Naive thymus-derived CD8-positive, alpha-beta T cell (primary cell): ENCODE measurements around the gene PEX5. TPM values are rescaled to one million over a fixed set of nuclear protein-coding genes. Genes with fewer than 3 reads are reported as not detected.

Source experiments
- ATAC-seq, 2 donors: fragments of 150-1000 bp; cut with Tn5 transposase in 1 of 2; sonication (Bioruptor Pico), chemical (Tn5 transposase) in 1 of 2; 1 replicate in 1 of 2; 2 replicates in 1 of 2; pipeline ENCODE4 v1.10.0; 2021; ENCODE audit warnings: mild to moderate bottlenecking in 2 of 2, moderate library complexity in 2 of 2
- POLR2A ChIA-PET: fragments of 350-600 bp; sonication (Branson Sonifier 250); formaldehyde crosslinking; loops from one replicate; lab custom pipeline; 2021; ENCODE audit warnings: antibody characterized with exemption; lab: Charles Lee
- DNase-seq, 10 donors: peaks; one replicate each; pipeline versions ENCODE4 v3.0.0 to v3.0.0-alpha.2; 2020 to 2022
- H3K27ac Mint-ChIP-seq, 10 donors: one replicate each; pipeline ENCODE4 v1.8.0; 2020 to 2022; ENCODE audit warnings: mild to moderate bottlenecking in 10 of 10, mixed read lengths in 10 of 10, moderate library complexity in 4 of 10, inconsistent platforms in 1 of 10
- H3K27me3 Mint-ChIP-seq, 5 donors: one replicate each; pipeline ENCODE4 v1.8.0; 2021 to 2022; ENCODE audit warnings: mixed read lengths in 5 of 5
- H3K36me3 Mint-ChIP-seq, 3 donors: one replicate each; pipeline ENCODE4 v1.8.0; 2020 to 2022; ENCODE audit warnings: mixed read lengths in 3 of 3, mild to moderate bottlenecking in 2 of 3, inconsistent platforms in 1 of 3
- H3K4me1 Mint-ChIP-seq, 4 donors: one replicate each; pipeline ENCODE4 v1.8.0; 2021 to 2022; ENCODE audit warnings: mixed read lengths in 4 of 4
- H3K4me3 Mint-ChIP-seq, 10 donors: one replicate each; pipeline ENCODE4 v1.8.0; 2020 to 2022; ENCODE audit warnings: mild to moderate bottlenecking in 10 of 10, mixed read lengths in 10 of 10, moderate library complexity in 6 of 10, inconsistent platforms in 1 of 10
- H3K9me3 Mint-ChIP-seq, 9 donors: one replicate each; pipeline ENCODE4 v1.8.0; 2020 to 2022; ENCODE audit warnings: mixed read lengths in 9 of 9, mild to moderate bottlenecking in 3 of 9, inconsistent platforms in 1 of 9, moderate library complexity in 1 of 9
- polyA plus RNA-seq, 3 donors: library from polyadenylated mRNA; unstranded; fragments of 300-500 nt; fragmentation: Illumina TruSeq; gene quantifications; one replicate each; pipeline ENCODE4 v1.2.3, GENCODE V29; 2021
- total RNA-seq, 8 experiments: library from RNA in 2 of 8; stranded (reverse) in 2 of 8; gene quantifications; one replicate each; pipeline ENCODE4 v1.2.3 and lab custom pipeline; 2021 to 2026

PEX5 gene
- total RNA-seq: 10 to 100 TPM; 30.8 to 31.2 TPM
- polyA plus RNA-seq: 10 to 100 TPM; 13.4 to 19.8 (median 14.1) TPM
- 22.1 to 100 (median 45.7) reads per million in 6 experiments for total RNA-seq (lab: John Stamatoyannopoulos, UW)

GRCh38 chr12:7189398-7190267 is at the start of gene PEX5:
Gene PEX5 (plus strand): TSS chr12:7189686. CDS start chr12:7190378, 692 bp downstream.
- H3K27me3 Mint-ChIP-seq: no peaks in the 10 kb centered on the region
- POLR2A ChIA-PET: interaction anchor here (0.5 to 1.2 kb wide), 4 partner anchors 83 to 501 kb away, joined by 3 to 6 read pairs (median 3); partner anchors contain the start of gene ZNF384
- peaks cover 0 to 28% (median 5%) of the 10 kb centered on the region in 3 donors for H3K36me3 Mint-ChIP-seq
- peak within 1 kb of the TSS; percentile 95 to 99 (median 98) for H3K27ac Mint-ChIP-seq
- peaks cover 30 to 70% (median 47%) of the 10 kb centered on the region in 4 donors for H3K4me1 Mint-ChIP-seq
- ATAC-seq: peak; percentile 93 to 96
- DNase-seq: peak; percentile 66 to 91 (median 78)
- peak within 1 kb of the TSS; percentile 92 to 99 (median 98) for H3K4me3 Mint-ChIP-seq
- H3K9me3 Mint-ChIP-seq: no peaks in the 10 kb centered on the region

DNA sequence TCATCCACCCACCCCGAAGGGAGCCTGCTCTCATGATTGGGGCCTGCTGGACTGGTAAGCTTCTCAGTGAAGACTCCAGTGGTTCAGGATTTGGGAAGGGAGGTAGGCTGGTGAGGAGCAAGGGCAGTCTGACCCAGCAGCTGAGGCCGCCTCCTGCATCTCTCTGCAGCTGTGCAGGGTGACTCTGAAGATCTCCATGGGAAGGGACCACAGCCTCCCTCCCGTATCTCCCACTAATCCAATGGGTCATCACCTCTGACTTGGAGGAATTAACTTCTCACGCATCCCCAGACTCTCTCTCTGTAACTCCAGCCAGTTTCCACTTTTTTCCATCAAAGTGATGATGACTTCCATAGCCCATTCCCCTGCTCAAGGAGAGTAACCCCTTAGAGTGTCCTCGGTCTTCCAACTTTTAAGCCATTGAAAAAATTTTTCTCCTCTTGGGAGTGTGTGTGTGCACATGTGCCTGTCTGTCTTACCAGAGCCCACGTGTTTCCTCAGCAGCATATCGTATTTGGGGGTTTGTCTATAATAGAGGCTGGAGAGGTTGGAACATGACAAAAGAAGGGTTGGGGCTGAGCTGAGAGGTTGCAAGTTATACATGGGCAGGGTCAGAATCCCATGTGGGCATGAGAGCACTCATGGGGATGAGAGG is 48.0 kb upstream of the PEX5 start:
- no peak for ATAC-seq
- POLR2A ChIA-PET: no interaction called here
- Mint-ChIP-seq H3K27me3 (no peaks in the 10 kb centered on the region), H3K36me3 (peaks cover 0 to 38% (median 13%) of the 10 kb centered on the region in 3 donors), H3K9me3 (no peaks in the 10 kb centered on the region), H3K4me1 (peaks cover 0 to 7% (median 0%) of the 10 kb centered on the region in 4 donors), H3K4me3 (no peak overlapping the region), H3K27ac (peak overlapping the region in 2 of 10 donors; percentile 20 to 55)
- DNase-seq: no peak

DNA sequence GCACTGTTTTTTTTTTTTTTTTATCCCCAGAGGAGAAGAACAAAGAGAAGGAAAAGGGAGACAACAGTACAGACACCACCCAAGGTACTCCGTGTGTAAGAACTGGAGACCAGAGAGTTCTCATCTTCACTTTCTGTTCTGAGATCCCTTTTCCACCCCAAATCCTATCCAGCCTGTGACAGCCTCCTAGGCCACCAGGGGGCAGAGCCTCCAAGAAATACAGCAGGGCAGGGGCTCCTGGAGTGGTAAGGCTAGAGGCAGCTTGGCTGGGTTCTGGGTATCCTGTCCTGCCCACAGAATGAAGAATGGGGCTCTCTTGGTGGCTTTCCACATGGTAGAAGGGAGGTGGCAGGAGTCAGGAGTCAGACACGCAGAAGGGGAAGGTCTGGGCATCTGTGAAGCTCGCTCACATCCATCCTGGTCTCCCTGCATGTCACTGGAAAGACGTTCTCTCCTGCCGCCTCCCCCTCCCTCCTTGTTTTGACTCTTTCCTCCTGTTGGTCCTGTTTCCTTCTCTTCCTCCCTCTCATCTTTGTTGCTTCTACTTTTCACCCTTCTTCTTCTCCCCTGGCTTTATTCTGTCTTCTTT is 47.3 kb upstream of the PEX5 start:
- peak overlapping the region in 1 of 10 donors; percentile 92 for H3K27ac Mint-ChIP-seq
- POLR2A ChIA-PET: no interaction called here
- DNase-seq (peak; percentile 26 to 76 (median 48)), ATAC-seq (peak; percentile 86 to 89)
- H3K4me1 Mint-ChIP-seq: peaks cover 0 to 8% (median 0%) of the 10 kb centered on the region in 4 donors
- no peaks in the 10 kb centered on the region for H3K27me3 Mint-ChIP-seq
- H3K36me3 Mint-ChIP-seq: peaks cover 0 to 38% (median 14%) of the 10 kb centered on the region in 3 donors
- H3K9me3 Mint-ChIP-seq: no peaks in the 10 kb centered on the region
- no peak overlapping the region for H3K4me3 Mint-ChIP-seq

DNA sequence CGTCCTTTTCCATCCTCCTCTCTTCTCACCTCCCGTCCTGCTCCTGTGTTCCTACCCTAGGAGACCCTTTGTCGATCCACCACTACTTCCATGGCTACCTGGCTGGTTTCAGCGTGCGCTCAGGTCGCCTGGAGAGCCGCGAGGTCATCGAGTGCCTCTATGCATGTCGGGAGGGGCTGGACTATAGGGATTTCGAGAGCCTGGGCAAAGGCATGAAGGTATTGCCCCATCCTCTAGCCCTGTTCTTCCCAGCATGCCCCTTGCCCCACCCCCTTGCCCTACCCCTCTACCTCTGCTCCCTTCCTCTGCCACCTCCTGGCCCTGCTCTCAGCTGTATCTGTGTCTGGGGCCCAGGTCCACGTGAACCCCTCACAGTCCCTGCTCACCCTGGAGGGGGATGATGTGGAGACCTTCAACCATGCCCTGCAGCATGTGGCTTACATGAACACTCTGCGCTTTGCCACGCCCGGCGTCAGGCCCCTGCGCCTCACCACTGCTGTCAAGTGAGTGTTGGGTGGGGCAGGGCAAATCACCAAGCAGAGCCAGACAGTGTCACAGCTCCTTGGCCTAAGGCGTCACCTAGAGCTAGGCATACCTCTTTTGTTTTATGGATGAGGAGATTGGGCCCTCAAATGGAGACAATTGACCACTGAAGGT is 46.5 kb upstream of the PEX5 start:
- POLR2A ChIA-PET: no interaction called here

DNA sequence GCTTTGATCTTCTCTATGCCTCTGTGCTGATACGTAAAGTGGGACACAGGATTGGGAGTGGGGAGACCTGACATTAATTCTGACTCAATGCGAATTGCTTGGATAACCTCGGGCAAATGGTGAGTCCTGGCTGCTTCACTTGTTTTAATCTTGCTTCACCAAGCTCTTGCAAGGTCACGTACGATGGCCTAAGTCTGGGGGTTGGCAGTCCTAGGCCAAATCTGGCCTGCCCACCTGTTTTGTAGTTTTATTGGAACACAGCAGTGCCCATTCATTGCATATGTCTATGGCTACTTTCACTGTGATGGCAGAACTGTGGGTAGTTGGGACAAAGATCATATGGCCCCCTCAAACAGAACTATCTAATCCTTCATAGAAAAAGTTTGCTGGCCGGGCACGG is 45.9 kb upstream of the PEX5 start:
- Mint-ChIP-seq H3K4me1 (peaks cover 0 to 8% (median 0%) of the 10 kb centered on the region in 4 donors), H3K4me3 (no peak overlapping the region), H3K27me3 (no peaks in the 10 kb centered on the region), H3K36me3 (peaks cover 0 to 41% (median 19%) of the 10 kb centered on the region in 3 donors), H3K27ac (no peak overlapping the region), H3K9me3 (no peaks in the 10 kb centered on the region)
- ATAC-seq: no peak
- DNase-seq: no peak
- POLR2A ChIA-PET: no interaction called here

More for the DNA sequence above, 46.5 kb upstream of the PEX5 start:
- peaks cover 0 to 8% (median 0%) of the 10 kb centered on the region in 4 donors for H3K4me1 Mint-ChIP-seq
- H3K9me3 Mint-ChIP-seq: no peaks in the 10 kb centered on the region
- peaks cover 0 to 37% (median 14%) of the 10 kb centered on the region in 3 donors for H3K36me3 Mint-ChIP-seq
- H3K27ac Mint-ChIP-seq: no peak overlapping the region
- H3K27me3 Mint-ChIP-seq: no peaks in the 10 kb centered on the region
- no peak overlapping the region for H3K4me3 Mint-ChIP-seq
- no peak for DNase-seq
- no peak for ATAC-seq

- Mint-ChIP-seq H3K4me1 (peaks cover 0 to 6% (median 0%) of the 10 kb centered on the region in 4 donors), H3K27me3 (no peaks in the 10 kb centered on the region), H3K36me3 (peaks cover 0 to 44% (median 19%) of the 10 kb centered on the region in 3 donors), H3K27ac (peak overlapping the region in 1 of 10 donors; percentile 12), H3K9me3 (no peaks in the 10 kb centered on the region), H3K4me3 (no peak overlapping the region)
- POLR2A ChIA-PET: interaction anchor here (0.6 kb wide), 1 partner anchor 202 kb away, joined by 3 read pairs; no protein-coding TSS in a partner anchor
- DNase-seq (peak in 4 of 10 donors; percentile 26 to 36 (median 30)), ATAC-seq (peak; percentile 56)
Measured at GRCh38 chr12:7144414-7145120, 44.9 kb upstream of the PEX5 start.

- Mint-ChIP-seq H3K9me3 (no peaks in the 10 kb centered on the region), H3K27ac (peak overlapping the region in 1 of 10 donors; percentile 15), H3K4me3 (no peak overlapping the region), H3K4me1 (peaks cover 0 to 6% (median under 1%) of the 10 kb centered on the region in 4 donors), H3K27me3 (no peaks in the 10 kb centered on the region), H3K36me3 (peaks cover 0 to 55% (median 21%) of the 10 kb centered on the region in 3 donors)
- POLR2A ChIA-PET: interaction anchor here (0.7 kb wide), 1 partner anchor 33 kb away, joined by 3 read pairs; no protein-coding TSS in a partner anchor
- no peak for ATAC-seq
- no peak for DNase-seq
Measured at GRCh38 chr12:7145671-7146070, 43.8 kb upstream of the PEX5 start.

GRCh38 chr12:7146228-7146627 is 43.3 kb upstream of the PEX5 start:
- H3K27ac Mint-ChIP-seq: peak overlapping the region in 1 of 10 donors; percentile 7
- no peaks in the 10 kb centered on the region for H3K9me3 Mint-ChIP-seq
- no peaks in the 10 kb centered on the region for H3K27me3 Mint-ChIP-seq
- ATAC-seq: no peak
- no peak for DNase-seq
- peaks cover 0 to 57% (median 23%) of the 10 kb centered on the region in 3 donors for H3K36me3 Mint-ChIP-seq
- peaks cover 0 to 6% (median under 1%) of the 10 kb centered on the region in 4 donors for H3K4me1 Mint-ChIP-seq
- POLR2A ChIA-PET: no interaction called here
- no peak overlapping the region for H3K4me3 Mint-ChIP-seq

- DNase-seq (no peak), ATAC-seq (no peak)
- POLR2A ChIA-PET: no interaction called here
- H3K9me3 Mint-ChIP-seq: no peaks in the 10 kb centered on the region
- H3K27ac Mint-ChIP-seq: no peak overlapping the region
- peaks cover 0 to 56% (median 21%) of the 10 kb centered on the region in 3 donors for H3K36me3 Mint-ChIP-seq
- H3K4me3 Mint-ChIP-seq: no peak overlapping the region
- H3K4me1 Mint-ChIP-seq: peaks cover 0 to 6% (median under 1%) of the 10 kb centered on the region in 4 donors
- H3K27me3 Mint-ChIP-seq: no peaks in the 10 kb centered on the region
Measured at GRCh38 chr12:7146906-7147305, 42.6 kb upstream of the PEX5 start.

DNA sequence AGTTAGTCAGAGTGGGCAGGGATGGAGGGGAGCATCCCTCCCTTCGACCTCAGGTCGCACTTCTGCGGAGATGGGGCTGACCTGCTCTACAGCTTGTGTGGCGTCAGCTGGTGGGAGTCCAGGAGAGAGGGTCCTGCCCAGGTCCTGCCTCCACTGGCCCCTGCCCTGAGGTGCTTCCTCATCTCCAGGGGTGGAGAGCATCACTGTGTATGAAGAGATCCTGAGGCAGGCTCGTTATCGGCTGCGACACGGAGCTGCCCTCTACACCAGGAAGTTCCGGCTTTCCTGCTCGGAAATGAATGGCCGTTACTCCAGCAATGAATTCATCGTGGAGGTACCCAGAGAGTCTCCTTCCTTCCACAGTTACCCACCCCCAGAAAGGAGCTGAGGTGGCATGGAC is 39.1 kb upstream of the PEX5 start:
- Mint-ChIP-seq H3K36me3 (peaks cover 0 to 72% (median 21%) of the 10 kb centered on the region in 3 donors), H3K4me1 (peaks cover 0 to 3% (median under 1%) of the 10 kb centered on the region in 4 donors), H3K27me3 (no peaks in the 10 kb centered on the region), H3K4me3 (no peak overlapping the region), H3K9me3 (no peaks in the 10 kb centered on the region), H3K27ac (no peak overlapping the region)
- POLR2A ChIA-PET: no interaction called here
- DNase-seq: no peak
- ATAC-seq: no peak

- Mint-ChIP-seq H3K27ac (no peak overlapping the region), H3K27me3 (no peaks in the 10 kb centered on the region), H3K9me3 (no peaks in the 10 kb centered on the region), H3K4me1 (peaks cover 0 to 3% (median under 1%) of the 10 kb centered on the region in 4 donors), H3K4me3 (no peak overlapping the region), H3K36me3 (peaks cover 0 to 69% (median 21%) of the 10 kb centered on the region in 3 donors)
- POLR2A ChIA-PET: no interaction called here
- no peak for ATAC-seq
- DNase-seq: no peak
Measured at GRCh38 chr12:7150841-7151240, 38.6 kb upstream of the PEX5 start.
